CD14-positive monocyte (primary cell): ENCODE measurements around the gene DDX50. TPM values are rescaled to one million over a fixed set of nuclear protein-coding genes. Genes with fewer than 3 reads are reported as not detected.

Experiments
- DNase-seq, 3 donors: peaks; one replicate each; pipeline ENCODE4 v3.0.0-alpha.2; 2011 to 2022
- H2AFZ ChIP-seq: 2 replicates; pipeline ENCODE4 v1.6.0; 2012; ENCODE audit warnings: mild to moderate bottlenecking, low read depth, low read length, inconsistent platforms; ENCODE audit not compliant: insufficient read depth, poor library complexity, severe bottlenecking
- H3K27ac ChIP-seq, 2 donors: 1 replicate in 1 of 2; 2 replicates in 1 of 2; pipeline ENCODE4 v1.5.1; 2012 to 2013; ENCODE audit warnings: low read length in 2 of 2, control low read depth in 1 of 2, inconsistent platforms in 1 of 2, low read depth in 1 of 2, mild to moderate bottlenecking in 1 of 2
- H3K27me3 ChIP-seq, 2 donors: one replicate each; pipeline versions ENCODE4 v1.6.0 to v1.6.1; 2011 to 2013; ENCODE audit warnings: low read length in 2 of 2; ENCODE audit not compliant: control insufficient read depth in 2 of 2, insufficient read depth in 2 of 2
- H3K36me3 ChIP-seq, 2 donors: replicated peaks in 1 of 2; 1 replicate in 1 of 2; 2 replicates in 1 of 2; pipeline versions ENCODE4 v1.5.1 to v1.6.1; 2012 to 2013; ENCODE audit warnings: low read length in 2 of 2, control low read depth in 1 of 2, inconsistent platforms in 1 of 2, mild to moderate bottlenecking in 1 of 2; ENCODE audit not compliant: insufficient read depth in 2 of 2, control insufficient read depth in 1 of 2
- H3K4me1 ChIP-seq, 2 donors: 1 replicate in 1 of 2; 2 replicates in 1 of 2; pipeline versions ENCODE4 v1.5.1 to v1.6.1; 2012 to 2013; ENCODE audit warnings: low read length in 2 of 2, control low read depth in 1 of 2, inconsistent platforms in 1 of 2, mild to moderate bottlenecking in 1 of 2, moderate library complexity in 1 of 2; ENCODE audit not compliant: insufficient read depth in 2 of 2, control insufficient read depth in 1 of 2
- H3K4me2 ChIP-seq: replicated peaks from 2 replicates; pipeline ENCODE3; 2012; ENCODE audit warnings: low read length, moderate library complexity, mild to moderate bottlenecking; ENCODE audit not compliant: poor library complexity, severe bottlenecking; ENCODE audit errors: extremely low read depth
- H3K4me3 ChIP-seq, 3 experiments: fragments of 200-600 bp in 1 of 3; sonication (generic) in 1 of 3; replicated peaks in 1 of 3; 1 replicate in 2 of 3; 2 replicates in 1 of 3; pipeline ENCODE4 v1.5.1; 2011 to 2013; ENCODE audit warnings: low read length in 3 of 3, mild to moderate bottlenecking in 3 of 3, control low read depth in 2 of 3, low read depth in 2 of 3, inconsistent platforms in 1 of 3, moderate library complexity in 1 of 3
- H3K79me2 ChIP-seq: 2 replicates; pipeline ENCODE4 v1.6.0; 2012; ENCODE audit warnings: mild to moderate bottlenecking, control low read depth, inconsistent platforms, low read length, moderate library complexity; ENCODE audit not compliant: insufficient read depth
- H3K9ac ChIP-seq: 2 replicates; pipeline ENCODE4 v1.6.0; 2017; ENCODE audit warnings: low read length, mild to moderate bottlenecking; ENCODE audit not compliant: insufficient read depth, poor library complexity, severe bottlenecking
- H3K9me3 ChIP-seq, 2 donors: replicated peaks in 1 of 2; 1 replicate in 1 of 2; 2 replicates in 1 of 2; pipeline versions ENCODE4 v1.5.1 to v1.6.1; 2012 to 2013; ENCODE audit warnings: low read length in 2 of 2, control low read depth in 1 of 2; ENCODE audit not compliant: control insufficient read depth in 1 of 2, insufficient read depth in 1 of 2
- H4K20me1 ChIP-seq: 2 replicates; pipeline ENCODE4 v1.6.0; 2012; ENCODE audit warnings: mild to moderate bottlenecking, low read length, control low read depth, moderate library complexity; ENCODE audit not compliant: insufficient read depth
- H3K27ac Mint-ChIP-seq, 7 donors: one replicate each; pipeline ENCODE4 v1.8.0; 2020; ENCODE audit warnings: mild to moderate bottlenecking in 7 of 7, mixed read lengths in 7 of 7, moderate library complexity in 6 of 7, inconsistent platforms in 2 of 7
- H3K27me3 Mint-ChIP-seq, 3 donors: one replicate each; pipeline ENCODE4 v1.8.0; 2021 to 2022; ENCODE audit warnings: low read depth in 3 of 3, mild to moderate bottlenecking in 3 of 3, mixed read lengths in 3 of 3, moderate library complexity in 3 of 3, inconsistent platforms in 1 of 3
- H3K36me3 Mint-ChIP-seq, 2 donors: one replicate each; pipeline ENCODE4 v1.8.0; 2020; ENCODE audit warnings: mixed read lengths in 2 of 2, inconsistent platforms in 1 of 2, mild to moderate bottlenecking in 1 of 2
- H3K4me1 Mint-ChIP-seq: one replicate; pipeline ENCODE4 v1.8.0; 2020; ENCODE audit warnings: mild to moderate bottlenecking, mixed read lengths
- H3K4me3 Mint-ChIP-seq, 2 donors: one replicate each; pipeline ENCODE4 v1.8.0; 2020; ENCODE audit warnings: mild to moderate bottlenecking in 2 of 2, mixed read lengths in 2 of 2, moderate library complexity in 1 of 2
- H3K9me3 Mint-ChIP-seq, 7 donors: one replicate each; pipeline ENCODE4 v1.8.0; 2020 to 2022; ENCODE audit warnings: mixed read lengths in 7 of 7, mild to moderate bottlenecking in 6 of 7, moderate library complexity in 6 of 7, inconsistent platforms in 2 of 7
- CTCF ChIP-seq: fragments of 200-600 bp; IDR thresholded peaks from one replicate; pipeline ENCODE4 v1.8.0; 2022; ENCODE audit warnings: antibody characterized with exemption, mild to moderate bottlenecking
- WGBS: methylation state at CpG from one replicate; pipeline ENCODE4 v1.1.5; 2013; ENCODE audit warnings: missing lambda C conversion rate; ENCODE audit not compliant: insufficient coverage; 5-methylcytosine and 5-hydroxymethylcytosine counted together
- intact Hi-C, 2 donors: fragments of 100-400 bp; cut with micrococcal nuclease; formaldehyde crosslinking; loops; one replicate each; pipeline versions ENCODE4 v1.15.0 to v1.15.1; 2023
- polyA plus RNA-seq, 3 donors: library from polyadenylated mRNA; depleted of rRNA in 1 of 3; unstranded in 2 of 3; stranded (reverse) in 1 of 3; fragments of 300-500 nt in 2 of 3; fragments of >200 nt in 1 of 3; fragmentation: Illumina TruSeq in 2 of 3; gene quantifications; 1 replicate in 2 of 3; 2 replicates in 1 of 3; pipeline ENCODE4 v1.2.3, GENCODE V29; 2012 to 2021

Gene DDX50
- polyA plus RNA-seq, 3 donors, result 14.2 to 17.1 (median 17.0) TPM

GRCh38 chr10:68879628-68880027 is 21.5 kb upstream of the DDX50 start:
- intact Hi-C loops, result no loop called here
- H3K27me3 ChIP-seq, result no peaks in the 10 kb centered on the region
- Mint-ChIP-seq H3K9me3 (peaks cover 0 to 2% (median 0%) of the 10 kb centered on the region in 7 donors), H3K27ac (no peak overlapping the region), H3K4me3 (no peak overlapping the region), H3K4me1 (no peaks in the 10 kb centered on the region), H3K36me3 (no peaks in the 10 kb centered on the region), H3K27me3 (peaks cover 0 to 6% (median 0%) of the 10 kb centered on the region in 3 donors)
- no peak overlapping the region for H2AFZ ChIP-seq
- TF ChIP-seq CTCF, result no peak
- no peaks in the 10 kb centered on the region for H3K4me1 ChIP-seq
- H3K9ac ChIP-seq, result no peak overlapping the region
- H3K9me3 ChIP-seq, result no peaks in the 10 kb centered on the region
- H3K27ac ChIP-seq, result no peak overlapping the region
- no peaks in the 10 kb centered on the region for H3K79me2 ChIP-seq
- H4K20me1 ChIP-seq, result no peaks in the 10 kb centered on the region
- no peak overlapping the region for H3K4me3 ChIP-seq
- H3K36me3 ChIP-seq, result no peaks in the 10 kb centered on the region
- WGBS, result 100% methylated on average over 1 of the region's 2 CpGs
- no peak overlapping the region for H3K4me2 ChIP-seq
- DNase-seq, result no peak

GRCh38 chr10:68880181-68880580 is 20.9 kb upstream of the DDX50 start:
- no peak for TF ChIP-seq CTCF
- H3K27me3 Mint-ChIP-seq, result peaks cover 0 to 6% (median 0%) of the 10 kb centered on the region in 3 donors
- H3K27ac Mint-ChIP-seq, result peak overlapping the region in 1 of 7 donors; percentile 51
- H3K4me3 Mint-ChIP-seq, result no peak overlapping the region
- H3K4me3 ChIP-seq, result no peak overlapping the region
- no peak for DNase-seq
- no peaks in the 10 kb centered on the region for H3K79me2 ChIP-seq
- no peaks in the 10 kb centered on the region for H3K9me3 ChIP-seq
- no peaks in the 10 kb centered on the region for H3K36me3 Mint-ChIP-seq
- peaks cover 0 to 2% (median 0%) of the 10 kb centered on the region in 7 donors for H3K9me3 Mint-ChIP-seq
- WGBS, result no CpG with 5 or more reads among the region's 4 CpGs
- intact Hi-C loops, result no loop called here
- no peak overlapping the region for H3K9ac ChIP-seq
- H3K4me2 ChIP-seq, result no peak overlapping the region
- H2AFZ ChIP-seq, result no peak overlapping the region
- no peaks in the 10 kb centered on the region for H3K4me1 Mint-ChIP-seq
- H3K4me1 ChIP-seq, result no peaks in the 10 kb centered on the region
- H4K20me1 ChIP-seq, result no peaks in the 10 kb centered on the region
- no peaks in the 10 kb centered on the region for H3K36me3 ChIP-seq
- no peak overlapping the region for H3K27ac ChIP-seq
- H3K27me3 ChIP-seq, result no peaks in the 10 kb centered on the region
